CD4-positive, alpha-beta memory T cell (primary cell): ENCODE measurements around the gene KCNK4. TPM values are rescaled to one million over a fixed set of nuclear protein-coding genes. Genes with fewer than 3 reads are reported as not detected.

ENCODE experiments used
- CTCF ChIA-PET: fragments of 350-600 bp; sonication (Branson Sonifier 250); formaldehyde crosslinking; loops from one replicate; lab custom pipeline; 2021; ENCODE audit warnings: inconsistent platforms; ENCODE audit not compliant: partially characterized antibody; lab: Charles Lee
- POLR2A ChIA-PET: fragments of 350-600 bp; sonication (Branson Sonifier 250); formaldehyde crosslinking; loops from one replicate; lab custom pipeline; 2021; ENCODE audit not compliant: partially characterized antibody; lab: Charles Lee
- DNase-seq, 5 donors: peaks; one replicate each; pipeline versions ENCODE4 v3.0.0 to v3.0.0-alpha.2; 2020 to 2022; ENCODE audit warnings: mixed read lengths in 1 of 5
- H3K27ac ChIP-seq: one replicate; pipeline ENCODE4 v1.7.0; 2013; ENCODE audit warnings: low read depth, low read length
- H3K27me3 ChIP-seq: 2 replicates; pipeline ENCODE4 v1.7.0; 2013; ENCODE audit warnings: mild to moderate bottlenecking, low read length, moderate library complexity; ENCODE audit not compliant: insufficient read depth
- H3K36me3 ChIP-seq: 2 replicates; pipeline ENCODE4 v1.7.0; 2013; ENCODE audit warnings: mild to moderate bottlenecking, low read length, moderate library complexity; ENCODE audit not compliant: insufficient read depth
- H3K4me1 ChIP-seq: 2 replicates; pipeline ENCODE4 v1.7.0; 2013; ENCODE audit warnings: mild to moderate bottlenecking, low read length, moderate library complexity; ENCODE audit not compliant: insufficient read depth
- H3K4me3 ChIP-seq, 2 donors: one replicate each; pipeline ENCODE4 v1.7.0; 2013; ENCODE audit warnings: low read length in 2 of 2, mild to moderate bottlenecking in 1 of 2
- H3K9me3 ChIP-seq, 2 donors: one replicate each; pipeline ENCODE4 v1.7.0; 2013; ENCODE audit warnings: low read length in 2 of 2, control low read depth in 1 of 2; ENCODE audit not compliant: control insufficient read depth in 1 of 2
- H3K27ac Mint-ChIP-seq, 7 donors: one replicate each; pipeline ENCODE4 v1.8.0; 2020 to 2021; ENCODE audit warnings: mixed read lengths in 7 of 7, mild to moderate bottlenecking in 6 of 7, inconsistent platforms in 3 of 7, moderate library complexity in 3 of 7
- H3K27me3 Mint-ChIP-seq, 2 donors: one replicate each; pipeline ENCODE4 v1.8.0; 2020 to 2021; ENCODE audit warnings: mixed read lengths in 2 of 2
- H3K36me3 Mint-ChIP-seq, 2 donors: one replicate each; pipeline ENCODE4 v1.8.0; 2020 to 2021; ENCODE audit warnings: mixed read lengths in 2 of 2, inconsistent platforms in 1 of 2, mild to moderate bottlenecking in 1 of 2
- H3K4me1 Mint-ChIP-seq, 4 donors: one replicate each; pipeline ENCODE4 v1.8.0; 2020 to 2021; ENCODE audit warnings: mixed read lengths in 4 of 4, mild to moderate bottlenecking in 1 of 4
- H3K4me3 Mint-ChIP-seq, 8 donors: one replicate each; pipeline ENCODE4 v1.8.0; 2020 to 2021; ENCODE audit warnings: mixed read lengths in 8 of 8, mild to moderate bottlenecking in 7 of 8, moderate library complexity in 6 of 8, inconsistent platforms in 3 of 8
- H3K9me3 Mint-ChIP-seq, 8 donors: one replicate each; pipeline ENCODE4 v1.8.0; 2020 to 2021; ENCODE audit warnings: mixed read lengths in 8 of 8, mild to moderate bottlenecking in 5 of 8, inconsistent platforms in 3 of 8, moderate library complexity in 1 of 8
- intact Hi-C: fragments of 100-400 bp; cut with micrococcal nuclease; formaldehyde crosslinking; loops from one replicate; pipeline ENCODE4 v1.15.1; 2023
- polyA plus RNA-seq, 2 donors: library from polyadenylated mRNA; unstranded; fragments of 300-500 nt; fragmentation: Illumina TruSeq; gene quantifications; one replicate each; pipeline ENCODE4 v1.2.3, GENCODE V29; 2021
- total RNA-seq, 2 experiments: library from RNA; stranded (reverse); gene quantifications; one replicate each; pipeline ENCODE4 v1.2.3, GENCODE V29; 2021

Gene KCNK4
- total and polyA plus RNA-seq, 4 experiments from 2014 or later, result not detected

GRCh38 chr11:64263021-64263946, 27.8 kb upstream of the KCNK4 start:
- Histone ChIP-seq H3K27me3 (no peaks in the 10 kb centered on the region), H3K36me3 (peaks cover 5% of the 10 kb centered on the region), H3K9me3 (no peaks in the 10 kb centered on the region), H3K27ac (no peak overlapping the region), H3K4me3 (no peak overlapping the region), H3K4me1 (peaks cover 6% of the 10 kb centered on the region)
- Mint-ChIP-seq H3K36me3 (peaks cover 6 to 10% of the 10 kb centered on the region in 2 donors), H3K27me3 (no peaks in the 10 kb centered on the region), H3K9me3 (no peaks in the 10 kb centered on the region), H3K4me3 (peak overlapping the region in 1 of 8 donors; percentile 45), H3K4me1 (peaks cover 2 to 14% (median 8%) of the 10 kb centered on the region in 4 donors), H3K27ac (peak overlapping the region in 1 of 7 donors; percentile 60)
- CTCF ChIA-PET, result interaction anchor here (0.6 to 3.6 kb wide), 6 partner anchors 9 to 627 kb away, joined by 3 to 16 read pairs (median 4); partner anchors contain the start of gene PLCB3
- DNase-seq, result no peak
- intact Hi-C loops, result no loop called here
- POLR2A ChIA-PET, result interaction anchor here (1.9 kb wide), 1 partner anchor 58 kb away, joined by 8 read pairs; the partner anchor contains the start of gene FERMT3

- POLR2A ChIA-PET, result interaction anchor here (1.3 to 1.9 kb wide), 2 partner anchors 38 to 58 kb away, joined by 3 to 8 read pairs; partner anchors contain the start of genes FERMT3, NUDT22 and TRPT1
- no peaks in the 10 kb centered on the region for H3K27me3 ChIP-seq
- intact Hi-C loops, result no loop called here
- H3K27me3 Mint-ChIP-seq, result no peaks in the 10 kb centered on the region
- H3K27ac ChIP-seq, result no peak overlapping the region
- no peak overlapping the region for H3K27ac Mint-ChIP-seq
- no peaks in the 10 kb centered on the region for H3K9me3 ChIP-seq
- peaks cover 6 to 20% (median 13%) of the 10 kb centered on the region in 4 donors for H3K4me1 Mint-ChIP-seq
- no peak overlapping the region for H3K4me3 Mint-ChIP-seq
- peaks cover 8 to 10% of the 10 kb centered on the region in 2 donors for H3K36me3 Mint-ChIP-seq
- CTCF ChIA-PET, result interaction anchor here (0.6 to 3.6 kb wide), 4 partner anchors 13 to 626 kb away, joined by 4 to 16 read pairs (median 6); partner anchors contain the start of gene PLCB3
- peaks cover 13% of the 10 kb centered on the region for H3K4me1 ChIP-seq
- peaks cover 5% of the 10 kb centered on the region for H3K36me3 ChIP-seq
- H3K4me3 ChIP-seq, result no peak overlapping the region
- H3K9me3 Mint-ChIP-seq, result no peaks in the 10 kb centered on the region
- no peak for DNase-seq
Observed at GRCh38 chr11:64263947-64264317, 27.2 kb upstream of the KCNK4 start.

DNA sequence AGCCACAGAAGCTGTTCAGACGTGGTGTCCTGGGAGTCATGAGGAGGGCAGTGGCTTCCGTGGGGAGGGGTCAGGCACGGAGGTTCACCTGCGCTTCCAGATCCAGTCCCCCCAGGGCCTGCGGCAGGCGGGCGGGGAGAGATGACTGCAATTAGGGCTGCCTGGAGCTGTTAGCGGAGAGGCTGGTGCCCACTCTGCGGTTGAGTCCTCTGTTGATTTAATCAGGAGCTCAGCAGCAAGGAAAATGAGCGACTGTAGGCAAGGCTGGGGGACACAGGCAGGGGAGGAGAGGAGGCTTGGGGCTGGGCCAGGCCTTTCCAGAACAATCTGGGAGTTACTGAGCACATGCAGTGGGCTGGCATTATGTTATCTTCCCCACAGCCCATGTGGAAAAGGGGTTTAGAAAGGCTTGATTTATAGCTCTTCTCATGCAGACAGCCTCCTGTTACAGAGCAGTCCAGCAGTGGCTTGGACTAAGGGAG, 26.7 kb upstream of the KCNK4 start:
- Histone ChIP-seq H3K9me3 (no peaks in the 10 kb centered on the region), H3K4me3 (no peak overlapping the region), H3K27me3 (no peaks in the 10 kb centered on the region), H3K4me1 (peaks cover 15% of the 10 kb centered on the region), H3K36me3 (peaks cover 5% of the 10 kb centered on the region), H3K27ac (no peak overlapping the region)
- ChIA-PET POLR2A (interaction anchor here (1.3 to 1.9 kb wide), 4 partner anchors 18 to 59 kb away, joined by 3 to 8 read pairs (median 4); partner anchors contain the start of genes FERMT3, NUDT22, PPP1R14B and PRDX5), CTCF (interaction anchor here (0.6 to 3.6 kb wide), 6 partner anchors 13 to 626 kb away, joined by 3 to 16 read pairs (median 4); partner anchors contain the start of gene PLCB3)
- Mint-ChIP-seq H3K27me3 (no peaks in the 10 kb centered on the region), H3K9me3 (no peaks in the 10 kb centered on the region), H3K36me3 (peaks cover 7 to 8% of the 10 kb centered on the region in 2 donors), H3K4me3 (no peak overlapping the region), H3K4me1 (peaks cover 8 to 22% (median 14%) of the 10 kb centered on the region in 4 donors), H3K27ac (no peak overlapping the region)
- no peak for DNase-seq
- intact Hi-C loops, result no loop called here

GRCh38 chr11:64265176-64266160, 25.6 kb upstream of the KCNK4 start:
- no peaks in the 10 kb centered on the region for H3K9me3 ChIP-seq
- peaks cover 0 to 3% (median 0%) of the 10 kb centered on the region in 8 donors for H3K9me3 Mint-ChIP-seq
- CTCF ChIA-PET, result interaction anchor here (0.8 to 3.6 kb wide), 4 partner anchors 14 to 66 kb away, joined by 3 to 16 read pairs (median 6); partner anchors contain the start of gene PLCB3

DNA sequence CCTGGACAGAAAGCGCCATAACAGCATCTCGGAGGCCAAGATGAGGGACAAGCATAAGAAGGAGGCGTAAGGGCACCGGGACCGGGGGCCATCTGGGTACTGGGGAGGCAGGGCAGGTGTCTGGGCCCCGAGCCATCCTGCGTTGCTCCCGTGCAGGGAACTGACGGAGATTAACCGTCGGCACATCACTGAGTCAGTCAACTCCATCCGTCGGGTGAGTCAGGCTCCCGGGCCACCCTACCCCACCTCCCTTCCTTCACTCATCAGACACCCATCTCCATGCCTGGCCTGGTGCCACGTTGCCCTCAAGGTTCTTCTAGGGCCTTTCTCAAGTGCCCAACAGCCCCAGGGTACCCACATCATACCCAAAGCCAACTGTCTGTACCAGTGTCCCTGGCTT, 24.8 kb upstream of the KCNK4 start:
- H3K9me3 ChIP-seq, result no peaks in the 10 kb centered on the region
- peaks cover 15% of the 10 kb centered on the region for H3K4me1 ChIP-seq
- no peak overlapping the region for H3K4me3 ChIP-seq
- intact Hi-C loops, result no loop called here
- Mint-ChIP-seq H3K27me3 (peaks cover 0 to 4% of the 10 kb centered on the region in 2 donors), H3K27ac (no peak overlapping the region), H3K4me3 (peak overlapping the region in 1 of 8 donors; percentile 57), H3K9me3 (peaks cover 0 to 12% (median 0%) of the 10 kb centered on the region in 8 donors), H3K36me3 (peaks cover 0 to 17% of the 10 kb centered on the region in 2 donors), H3K4me1 (peaks cover 7 to 29% (median 15%) of the 10 kb centered on the region in 4 donors)
- no peaks in the 10 kb centered on the region for H3K36me3 ChIP-seq
- ChIA-PET POLR2A (interaction anchor here (6.8 to 6.9 kb wide), 2 partner anchors 18 to 20 kb away, joined by 233 to 289 read pairs; partner anchors contain the start of genes BAD, FKBP2, GPR137 and PLCB3), CTCF (interaction anchor here (5.7 to 6.5 kb wide), 2 partner anchors 15 to 60 kb away, joined by 43 to 83 read pairs; partner anchors contain the start of genes FERMT3 and PLCB3)
- no peak overlapping the region for H3K27ac ChIP-seq
- no peaks in the 10 kb centered on the region for H3K27me3 ChIP-seq
- DNase-seq, result no peak

More at GRCh38 chr11:64265176-64266160, 25.6 kb upstream of the KCNK4 start:
- Histone ChIP-seq H3K4me3 (no peak overlapping the region), H3K27me3 (no peaks in the 10 kb centered on the region), H3K27ac (no peak overlapping the region), H3K36me3 (no peaks in the 10 kb centered on the region), H3K4me1 (peaks cover 15% of the 10 kb centered on the region)
- H3K4me1 Mint-ChIP-seq, result peaks cover 7 to 24% (median 15%) of the 10 kb centered on the region in 4 donors
- DNase-seq, result no peak
- no peak overlapping the region for H3K4me3 Mint-ChIP-seq
- peaks cover 0 to 15% of the 10 kb centered on the region in 2 donors for H3K36me3 Mint-ChIP-seq
- POLR2A ChIA-PET, result interaction anchor here (1.0 to 1.9 kb wide), 5 partner anchors 19 to 60 kb away, joined by 3 to 8 read pairs (median 4); partner anchors contain the start of genes BAD, FERMT3, NUDT22 and PPP1R14B
- H3K27ac Mint-ChIP-seq, result no peak overlapping the region
- intact Hi-C loops, result no loop called here
- peaks cover 0 to 4% of the 10 kb centered on the region in 2 donors for H3K27me3 Mint-ChIP-seq
